SH-SY5Y (cell line): Measurements from ENCODE around the gene LOXL3.

ENCODE experiments used
- GATA2 ChIP-seq: IDR thresholded peaks from 2 replicates; pipeline ENCODE4 v1.6.1; 2011; ENCODE audit warnings: mild to moderate bottlenecking, low read depth, low read length
- GATA3 ChIP-seq: IDR thresholded peaks from 2 replicates; pipeline ENCODE4 v1.6.1; 2011; ENCODE audit warnings: low read depth, mild to moderate bottlenecking, low read length, moderate library complexity

LOXL3 gene

GRCh38 chr2:74562126-74562775 is 8.5 kb upstream of the LOXL3 start:
- TF ChIP-seq GATA3 = no peak
- TF ChIP-seq GATA2 = no peak

- TF ChIP-seq GATA2 (no peak), GATA3 (no peak)
Measured at GRCh38 chr2:74560591-74560990, 6.8 kb upstream of the LOXL3 start.

GRCh38 chr2:74559912-74560311 is 6.2 kb upstream of the LOXL3 start:
- TF ChIP-seq GATA2 (no peak), GATA3 (no peak)

- TF ChIP-seq GATA2 (no peak), GATA3 (no peak)
Measured at GRCh38 chr2:74558284-74559230, 4.8 kb upstream of the LOXL3 start.

GRCh38 chr2:74556831-74557370 is 3.2 kb upstream of the LOXL3 start:
- no peak for TF ChIP-seq GATA3
- TF ChIP-seq GATA2 = no peak

GRCh38 chr2:74556159-74556558 is 2.4 kb upstream of the LOXL3 start:
- no peak for TF ChIP-seq GATA3
- TF ChIP-seq GATA2 = no peak

- TF ChIP-seq GATA2 = no peak
- TF ChIP-seq GATA3 = no peak
Measured at GRCh38 chr2:74555610-74556103, 1.9 kb upstream of the LOXL3 start.

- no peak for TF ChIP-seq GATA3
- no peak for TF ChIP-seq GATA2
Measured at GRCh38 chr2:74554820-74555531, 1.2 kb upstream of the LOXL3 start.

GRCh38 chr2:74552914-74553811 is 579 bp downstream of the LOXL3 start:
- TF ChIP-seq GATA3 (no peak), GATA2 (no peak)

GRCh38 chr2:74551942-74552913 is 1.5 kb downstream of the LOXL3 start:
- TF ChIP-seq GATA2 (no peak), GATA3 (no peak)

GRCh38 chr2:74551530-74551929 is 2.2 kb downstream of the LOXL3 start:
- TF ChIP-seq GATA3 (no peak), GATA2 (no peak)

GRCh38 chr2:74550231-74550630 is 3.5 kb downstream of the LOXL3 start:
- TF ChIP-seq GATA3 (no peak), GATA2 (no peak)
